Measurements from ENCODE around the gene RSPH10B2.
"Not testable (repeated sequence)": the region's sequence is repeated elsewhere in the genome, so short reads cannot be mapped to it uniquely, and the experiment has no call there.

RSPH10B2 gene

DNA sequence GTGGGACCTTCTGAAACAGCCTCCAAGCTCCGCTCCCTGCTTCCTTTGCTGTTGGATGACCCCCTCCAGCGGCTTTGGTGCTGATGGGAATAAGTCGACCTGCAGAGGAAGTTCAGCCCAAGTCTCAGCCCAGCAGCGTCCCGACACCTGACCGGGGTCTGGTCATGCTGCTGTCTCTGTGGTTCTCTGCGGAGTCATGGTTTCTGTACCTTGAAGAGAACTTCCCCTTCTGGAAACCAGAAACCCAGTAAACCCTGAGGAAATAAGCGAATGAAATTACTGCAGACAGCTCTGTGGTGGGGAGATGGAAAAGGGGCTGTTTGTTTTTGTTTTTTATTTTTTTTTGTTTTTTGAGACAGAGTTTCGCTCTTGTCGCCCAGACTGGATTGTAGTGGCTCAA lies 28.9 kb upstream of the RSPH10B2 start:
- H3K4me3 ChIP-seq (ENCODE audit: low read depth, low read length), result no peak overlapping the region
- no peak for TF ChIP-seq CTCF (IDR thresholded peaks at IDR 0.05; ENCODE audit: low read depth, low read length)

GRCh38 chr7:6726341-6726740 lies 27.6 kb upstream of the RSPH10B2 start:
- H3K4me3 ChIP-seq (ENCODE audit: low read depth, low read length), result not testable (repeated sequence)

DNA sequence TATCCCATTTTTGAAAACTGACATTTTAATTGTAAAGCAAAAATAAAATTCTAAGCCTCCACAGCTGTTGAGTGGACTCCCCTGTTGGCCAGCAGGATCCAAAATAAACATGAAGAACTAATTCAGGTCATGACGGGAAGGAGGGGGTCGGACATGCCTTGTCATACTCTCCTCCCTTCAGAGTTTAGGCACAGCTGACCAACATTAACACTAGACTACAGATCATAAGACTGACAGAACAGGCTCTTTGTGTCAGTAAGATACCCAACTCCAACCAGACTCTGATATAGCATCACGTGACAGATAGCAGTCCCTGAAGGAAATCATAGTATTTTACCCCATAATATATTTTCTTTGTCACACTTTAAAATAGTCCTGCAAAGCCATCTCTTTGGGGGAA lies 26.2 kb upstream of the RSPH10B2 start:
- no peak overlapping the region for H3K4me3 ChIP-seq (ENCODE audit: low read depth, low read length)
- no peak for TF ChIP-seq CTCF (IDR thresholded peaks at IDR 0.05; ENCODE audit: low read depth, low read length)

- H3K4me3 ChIP-seq (ENCODE audit: low read depth, low read length), result peak overlapping the region; percentile 75
Measured at GRCh38 chr7:6728893-6729491, 24.9 kb upstream of the RSPH10B2 start.

DNA sequence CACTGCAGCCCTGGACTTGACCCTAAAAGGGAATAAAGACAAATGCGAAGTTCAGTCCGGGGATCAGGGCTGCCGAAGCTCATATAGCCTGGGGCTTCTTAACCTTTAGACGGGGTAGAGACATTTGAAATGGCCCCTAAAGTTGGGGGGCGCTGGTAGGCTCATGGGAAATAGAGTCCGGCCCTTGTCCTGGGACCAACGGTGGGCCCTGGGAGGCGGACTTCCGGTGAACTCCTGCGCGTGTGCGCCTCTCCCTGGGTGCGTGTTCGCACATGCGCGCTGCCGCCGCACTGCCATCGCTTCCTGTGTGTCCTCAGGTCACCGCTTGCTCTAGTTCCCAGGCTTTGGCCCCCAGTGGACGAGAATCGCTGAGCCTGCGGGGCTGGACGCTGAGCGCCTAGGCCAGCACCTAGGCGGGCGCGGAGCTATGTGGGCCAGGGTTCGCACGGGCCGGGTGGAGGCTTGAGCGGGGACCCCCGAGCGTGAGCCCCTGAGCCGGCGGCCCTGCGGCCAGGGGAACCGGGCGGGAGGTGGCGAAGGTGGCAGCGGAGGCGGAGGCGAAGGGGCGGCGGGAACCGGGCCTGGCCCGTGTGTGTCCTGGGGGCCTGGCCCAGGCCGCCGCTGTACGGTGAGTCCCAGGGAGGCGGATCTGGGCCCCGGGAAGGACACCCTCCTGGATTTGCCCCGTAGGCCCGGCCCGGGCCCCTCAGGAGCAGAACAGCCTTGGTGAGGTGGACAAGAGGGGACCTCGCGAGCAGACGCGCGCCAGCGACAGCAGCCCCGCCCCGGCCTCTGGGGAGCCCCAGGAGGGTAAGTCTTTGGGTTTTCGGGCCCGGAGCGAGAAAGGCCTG lies 24.2 kb upstream of the RSPH10B2 start:
- no peak for TF ChIP-seq CTCF (IDR thresholded peaks at IDR 0.05; ENCODE audit: low read depth, low read length)
- peak overlapping the region; percentile 75 for H3K4me3 ChIP-seq (ENCODE audit: low read depth, low read length)

DNA sequence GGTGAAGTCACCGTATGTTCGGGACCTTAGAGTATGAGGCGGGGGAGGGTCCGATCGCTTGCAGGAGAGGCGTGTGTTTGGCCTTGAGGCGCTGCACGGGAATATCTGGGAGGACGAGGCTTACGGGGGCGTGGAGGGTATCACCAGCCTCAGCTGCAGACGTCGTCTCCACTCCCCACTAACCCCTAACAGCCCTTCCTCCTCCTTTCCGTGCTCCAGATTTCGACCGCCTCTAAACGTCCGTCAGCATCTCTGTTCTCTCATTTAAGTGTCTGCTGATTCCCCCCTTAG lies 23.6 kb upstream of the RSPH10B2 start:
- peak overlapping the region; percentile 75 for H3K4me3 ChIP-seq (ENCODE audit: low read depth, low read length)
- no peak for TF ChIP-seq CTCF (IDR thresholded peaks at IDR 0.05; ENCODE audit: low read depth, low read length)

DNA sequence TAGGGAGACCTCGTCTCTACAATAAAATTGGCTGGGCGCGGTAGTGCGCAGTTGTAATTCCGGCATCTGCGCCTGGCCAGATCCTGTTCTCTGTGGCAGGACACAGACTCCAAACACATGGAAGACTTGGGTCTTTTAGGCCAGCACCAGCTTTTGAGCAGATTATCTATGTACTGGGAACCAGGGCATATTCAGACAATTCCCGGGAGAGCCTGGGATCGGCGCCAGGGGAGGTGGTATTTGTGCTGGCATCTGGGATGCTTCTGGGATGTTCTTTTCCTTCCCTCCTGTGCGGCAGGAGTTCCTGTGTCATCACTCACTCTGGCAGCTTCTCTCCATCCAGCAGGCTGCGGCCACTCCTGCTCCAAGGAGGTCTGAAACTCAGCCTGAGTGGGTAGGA lies 15.5 kb upstream of the RSPH10B2 start:
- not testable (repeated sequence) for H3K4me3 ChIP-seq (ENCODE audit: low read depth, low read length)

GRCh38 chr7:6744410-6745100 lies 9.3 kb upstream of the RSPH10B2 start:
- not testable (repeated sequence) for H3K4me3 ChIP-seq (ENCODE audit: low read depth, low read length)

- not testable (repeated sequence) for H3K4me3 ChIP-seq (ENCODE audit: low read depth, low read length)
Measured at GRCh38 chr7:6749335-6749734, 4.6 kb upstream of the RSPH10B2 start.

GRCh38 chr7:6750173-6750572 lies 3.7 kb upstream of the RSPH10B2 start:
- H3K4me3 ChIP-seq (ENCODE audit: low read depth, low read length), result not testable (repeated sequence)

DNA sequence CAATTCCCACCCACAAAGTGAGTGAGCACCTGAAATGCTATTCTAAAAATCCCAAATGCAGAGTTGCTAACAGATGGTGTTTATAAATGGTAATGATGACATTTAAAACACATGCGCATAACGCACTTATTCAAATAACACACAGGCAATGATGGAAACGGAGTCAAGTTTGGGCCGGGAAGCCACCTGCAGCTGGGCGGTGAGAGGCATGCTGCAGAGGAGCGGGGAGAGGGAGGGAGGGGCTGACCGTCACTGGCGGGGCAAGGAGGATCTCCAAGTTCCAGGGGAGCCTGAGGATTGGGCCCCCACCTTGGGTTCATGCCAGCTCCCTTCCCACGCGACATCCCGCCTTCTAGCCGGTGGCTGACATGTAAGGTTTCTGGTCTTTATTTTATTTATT lies 7.3 kb downstream of the RSPH10B2 start:
- H3K4me3 ChIP-seq (ENCODE audit: low read depth, low read length), result not testable (repeated sequence)

DNA sequence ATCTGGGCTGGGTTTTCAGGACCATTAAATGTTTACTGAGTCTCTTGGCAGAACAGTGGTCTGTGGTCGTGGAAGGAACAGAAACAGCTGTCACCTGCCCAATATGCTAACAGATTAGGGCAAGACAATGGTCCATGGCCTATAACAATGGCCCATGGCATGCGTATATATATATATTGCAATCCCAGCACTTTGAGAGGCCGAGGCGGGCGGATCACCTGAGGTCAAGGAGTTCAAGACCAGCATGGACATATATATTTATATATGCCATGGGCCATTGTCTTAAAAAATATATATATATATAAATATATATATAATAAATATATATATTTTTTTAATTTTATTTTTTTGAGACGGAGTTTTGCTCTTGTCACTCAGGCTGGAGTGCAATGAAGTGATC lies 27.7 kb downstream of the RSPH10B2 start:
- H3K4me3 ChIP-seq (ENCODE audit: low read depth, low read length), result not testable (repeated sequence)

GRCh38 chr7:6789353-6789752 lies 35.5 kb downstream of the RSPH10B2 start:
- not testable (repeated sequence) for H3K4me3 ChIP-seq (ENCODE audit: low read depth, low read length)

- not testable (repeated sequence) for H3K4me3 ChIP-seq (ENCODE audit: low read depth, low read length)
Measured at GRCh38 chr7:6792113-6792872, 38.4 kb downstream of the RSPH10B2 start.

GRCh38 chr7:6794276-6794675 lies 40.4 kb downstream of the RSPH10B2 start:
- H3K4me3 ChIP-seq (ENCODE audit: low read depth, low read length), result not testable (repeated sequence)
